ENCODE measurements around the gene WWC2. TPM values are rescaled to one million over a fixed set of nuclear protein-coding genes. Genes with fewer than 3 reads are reported as not detected.

WWC2 gene
- total RNA-seq, 1 donor from 2014 or later = 48.0 TPM

DNA sequence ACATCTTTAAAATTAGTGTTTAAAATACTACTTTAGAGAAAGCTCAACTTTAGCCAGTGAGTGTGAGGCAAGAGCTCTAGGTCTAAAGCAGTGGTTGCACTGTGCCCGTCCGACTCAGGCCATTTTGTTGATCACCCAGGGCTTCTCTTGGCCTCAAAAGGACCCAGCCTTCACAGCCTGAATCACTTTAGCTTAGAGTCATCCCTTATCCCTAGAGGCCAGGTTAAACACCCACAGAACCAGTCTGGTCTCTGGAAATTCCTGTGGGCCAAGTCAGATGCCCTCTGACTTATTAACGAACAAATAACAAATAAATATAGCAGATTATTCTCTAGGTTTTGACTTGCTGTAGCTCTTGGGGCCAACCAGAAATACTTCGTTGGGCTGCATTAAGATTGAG, 102.3 kb downstream of the WWC2 start:
- H3K4me3 Mint-ChIP-seq (ENCODE audit: unreplicated experiment) = no peak overlapping the region
- peaks cover 17% of the 10 kb centered on the region for H3K4me1 Mint-ChIP-seq (ENCODE audit: low read depth)
- TF ChIP-seq, protein P1, sequence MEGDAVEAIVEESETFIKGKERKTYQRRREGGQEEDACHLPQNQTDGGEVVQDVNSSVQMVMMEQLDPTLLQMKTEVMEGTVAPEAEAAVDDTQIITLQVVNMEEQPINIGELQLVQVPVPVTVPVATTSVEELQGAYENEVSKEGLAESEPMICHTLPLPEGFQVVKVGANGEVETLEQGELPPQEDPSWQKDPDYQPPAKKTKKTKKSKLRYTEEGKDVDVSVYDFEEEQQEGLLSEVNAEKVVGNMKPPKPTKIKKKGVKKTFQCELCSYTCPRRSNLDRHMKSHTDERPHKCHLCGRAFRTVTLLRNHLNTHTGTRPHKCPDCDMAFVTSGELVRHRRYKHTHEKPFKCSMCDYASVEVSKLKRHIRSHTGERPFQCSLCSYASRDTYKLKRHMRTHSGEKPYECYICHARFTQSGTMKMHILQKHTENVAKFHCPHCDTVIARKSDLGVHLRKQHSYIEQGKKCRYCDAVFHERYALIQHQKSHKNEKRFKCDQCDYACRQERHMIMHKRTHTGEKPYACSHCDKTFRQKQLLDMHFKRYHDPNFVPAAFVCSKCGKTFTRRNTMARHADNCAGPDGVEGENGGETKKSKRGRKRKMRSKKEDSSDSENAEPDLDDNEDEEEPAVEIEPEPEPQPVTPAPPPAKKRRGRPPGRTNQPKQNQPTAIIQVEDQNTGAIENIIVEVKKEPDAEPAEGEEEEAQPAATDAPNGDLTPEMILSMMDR (IDR thresholded peaks at IDR 0.05) = no peak
- no peak for DNase-seq (ENCODE audit: low spot score)
- no peak overlapping the region for H3K27ac Mint-ChIP-seq (ENCODE audit: unreplicated experiment)
- peaks cover 2% of the 10 kb centered on the region for H3K36me3 Mint-ChIP-seq (ENCODE audit: low read depth)
- no peaks in the 10 kb centered on the region for H3K27me3 Mint-ChIP-seq (ENCODE audit: low read depth)
- no peaks in the 10 kb centered on the region for H3K9me3 Mint-ChIP-seq (ENCODE audit: low read depth)

DNA sequence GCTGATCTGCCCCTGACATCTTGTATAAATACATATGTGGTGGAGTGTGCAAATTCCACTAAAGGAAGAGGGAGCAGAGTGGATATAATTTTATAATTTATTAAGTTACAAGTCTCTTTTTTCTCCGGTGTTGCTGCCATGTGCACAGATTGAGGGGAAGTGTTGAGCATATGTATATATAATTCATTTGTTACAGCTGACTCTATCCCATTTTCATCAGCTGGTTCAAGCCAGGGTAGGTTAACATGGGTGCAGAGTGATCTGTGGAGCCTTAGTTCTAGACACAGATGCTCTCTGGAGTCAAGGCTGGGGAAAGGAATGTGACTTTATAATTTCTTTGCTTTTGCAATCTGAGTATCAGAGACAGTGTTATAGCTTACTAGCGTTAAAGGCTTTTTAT, 103.5 kb downstream of the WWC2 start:
- no peak for DNase-seq (ENCODE audit: low spot score)
- Mint-ChIP-seq H3K27ac (ENCODE audit: unreplicated experiment) (no peak overlapping the region), H3K27me3 (ENCODE audit: low read depth) (no peaks in the 10 kb centered on the region), H3K36me3 (ENCODE audit: low read depth) (peaks cover 4% of the 10 kb centered on the region), H3K4me1 (ENCODE audit: low read depth) (peaks cover 17% of the 10 kb centered on the region), H3K4me3 (ENCODE audit: unreplicated experiment) (no peak overlapping the region), H3K9me3 (ENCODE audit: low read depth) (no peaks in the 10 kb centered on the region)
- TF ChIP-seq, protein P1 (IDR thresholded peaks at IDR 0.05) = no peak

- H3K4me1 Mint-ChIP-seq (ENCODE audit: low read depth) = peaks cover 17% of the 10 kb centered on the region
- DNase-seq (ENCODE audit: low spot score) = no peak
- TF ChIP-seq, protein P1 (IDR thresholded peaks at IDR 0.05) = no peak
- H3K36me3 Mint-ChIP-seq (ENCODE audit: low read depth) = peaks cover 3% of the 10 kb centered on the region
- no peak overlapping the region for H3K27ac Mint-ChIP-seq (ENCODE audit: unreplicated experiment)
- H3K9me3 Mint-ChIP-seq (ENCODE audit: low read depth) = no peaks in the 10 kb centered on the region
- no peak overlapping the region for H3K4me3 Mint-ChIP-seq (ENCODE audit: unreplicated experiment)
- H3K27me3 Mint-ChIP-seq (ENCODE audit: low read depth) = no peaks in the 10 kb centered on the region
These were observed 105.7 kb downstream of the WWC2 start for GRCh38 chr4:183204793-183205192.

DNA sequence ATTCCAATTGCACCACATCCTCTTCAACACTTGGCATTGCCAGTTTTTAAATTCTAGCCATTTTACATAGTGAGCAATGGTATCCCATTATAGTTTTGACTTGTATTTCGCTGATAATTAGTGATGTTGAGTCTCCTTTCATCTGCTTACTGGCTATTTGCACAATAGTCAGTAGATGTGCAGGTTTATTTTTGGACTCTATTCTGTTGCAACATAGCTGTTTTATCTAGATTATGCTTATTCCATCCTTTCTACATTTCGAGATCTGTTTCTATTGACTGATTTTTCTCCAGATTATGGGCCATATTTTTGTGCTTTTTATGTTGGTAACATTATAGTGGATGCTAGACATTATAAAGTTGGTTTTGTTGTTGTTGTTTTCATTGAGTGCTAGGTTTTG, 106.1 kb downstream of the WWC2 start:
- TF ChIP-seq, protein P1 (IDR thresholded peaks at IDR 0.05) = no peak
- no peaks in the 10 kb centered on the region for H3K27me3 Mint-ChIP-seq (ENCODE audit: low read depth)
- H3K4me3 Mint-ChIP-seq (ENCODE audit: unreplicated experiment) = no peak overlapping the region
- H3K36me3 Mint-ChIP-seq (ENCODE audit: low read depth) = peaks cover 3% of the 10 kb centered on the region
- H3K9me3 Mint-ChIP-seq (ENCODE audit: low read depth) = no peaks in the 10 kb centered on the region
- no peak for DNase-seq (ENCODE audit: low spot score)
- H3K4me1 Mint-ChIP-seq (ENCODE audit: low read depth) = peaks cover 14% of the 10 kb centered on the region
- H3K27ac Mint-ChIP-seq (ENCODE audit: unreplicated experiment) = no peak overlapping the region

GRCh38 chr4:183205709-183206108, 106.7 kb downstream of the WWC2 start:
- Mint-ChIP-seq H3K9me3 (ENCODE audit: low read depth) (no peaks in the 10 kb centered on the region), H3K4me3 (ENCODE audit: unreplicated experiment) (no peak overlapping the region), H3K27ac (ENCODE audit: unreplicated experiment) (no peak overlapping the region), H3K4me1 (ENCODE audit: low read depth) (peaks cover 9% of the 10 kb centered on the region), H3K36me3 (ENCODE audit: low read depth) (peaks cover 3% of the 10 kb centered on the region), H3K27me3 (ENCODE audit: low read depth) (no peaks in the 10 kb centered on the region)
- TF ChIP-seq, protein P1 (IDR thresholded peaks at IDR 0.05) = no peak
- DNase-seq (ENCODE audit: low spot score) = no peak
